Fibroblast of skin of scalp (primary cell): ENCODE measurements around the gene RRP12.
A peak's percentile ranks its signal among the peaks of the same experiment; 100 is the strongest.
"Not testable (repeated sequence)": the region's sequence is repeated elsewhere in the genome, so short reads cannot be mapped to it uniquely, and the experiment has no call there.

ENCODE experiments used
- DNase-seq: peaks from one replicate; pipeline ENCODE4 v3.0.0-alpha.2; 2013

Gene RRP12

GRCh38 chr10:97407952-97408248, 6.8 kb upstream of the RRP12 start:
- no peak for DNase-seq

- DNase-seq: peak; percentile 73
Observed at GRCh38 chr10:97407211-97407951, 6.2 kb upstream of the RRP12 start.

- not testable (repeated sequence) for DNase-seq
Observed at GRCh38 chr10:97406483-97406882, 5.3 kb upstream of the RRP12 start.

DNA sequence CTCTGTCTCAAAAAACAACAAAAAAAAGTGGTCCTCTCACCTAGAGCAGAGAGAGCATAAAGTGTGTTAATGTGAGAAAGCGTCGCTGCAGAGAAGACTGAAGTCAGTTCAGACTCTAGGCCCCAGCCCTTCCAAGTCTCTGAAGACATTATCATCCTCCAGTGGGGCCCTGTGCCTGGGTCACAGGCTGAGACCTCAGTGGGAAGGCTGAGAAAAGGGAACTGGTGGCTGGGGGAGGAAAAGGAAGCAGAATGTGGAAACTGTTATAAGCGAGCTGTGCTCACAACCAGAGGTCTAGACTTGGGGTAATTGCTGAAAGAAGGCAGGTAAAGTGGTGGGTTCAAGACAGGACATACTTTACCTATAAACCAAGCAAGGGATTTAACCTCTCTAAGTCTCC, 4.9 kb upstream of the RRP12 start:
- DNase-seq: no peak

DNA sequence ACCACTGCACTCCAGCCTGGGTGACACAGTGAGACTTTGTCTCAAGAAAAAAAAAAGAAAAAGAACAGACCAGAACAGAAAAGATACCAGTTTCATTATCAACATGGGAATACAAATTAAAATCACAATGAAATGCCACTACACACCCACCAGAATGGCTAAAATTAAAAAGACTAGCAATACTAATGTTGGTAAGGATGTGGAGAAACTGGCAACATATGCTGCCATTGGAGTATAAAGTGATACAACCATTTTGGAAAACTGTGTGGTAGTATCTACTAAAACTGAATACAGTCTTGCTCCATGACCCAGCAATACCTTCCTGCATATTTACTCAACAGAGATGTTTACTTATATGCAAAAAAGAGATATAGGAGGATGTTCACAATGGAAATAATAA, 2.9 kb upstream of the RRP12 start:
- DNase-seq: no peak

- DNase-seq: no peak
Observed at GRCh38 chr10:97401455-97401919, 347 bp upstream of the RRP12 start.

DNA sequence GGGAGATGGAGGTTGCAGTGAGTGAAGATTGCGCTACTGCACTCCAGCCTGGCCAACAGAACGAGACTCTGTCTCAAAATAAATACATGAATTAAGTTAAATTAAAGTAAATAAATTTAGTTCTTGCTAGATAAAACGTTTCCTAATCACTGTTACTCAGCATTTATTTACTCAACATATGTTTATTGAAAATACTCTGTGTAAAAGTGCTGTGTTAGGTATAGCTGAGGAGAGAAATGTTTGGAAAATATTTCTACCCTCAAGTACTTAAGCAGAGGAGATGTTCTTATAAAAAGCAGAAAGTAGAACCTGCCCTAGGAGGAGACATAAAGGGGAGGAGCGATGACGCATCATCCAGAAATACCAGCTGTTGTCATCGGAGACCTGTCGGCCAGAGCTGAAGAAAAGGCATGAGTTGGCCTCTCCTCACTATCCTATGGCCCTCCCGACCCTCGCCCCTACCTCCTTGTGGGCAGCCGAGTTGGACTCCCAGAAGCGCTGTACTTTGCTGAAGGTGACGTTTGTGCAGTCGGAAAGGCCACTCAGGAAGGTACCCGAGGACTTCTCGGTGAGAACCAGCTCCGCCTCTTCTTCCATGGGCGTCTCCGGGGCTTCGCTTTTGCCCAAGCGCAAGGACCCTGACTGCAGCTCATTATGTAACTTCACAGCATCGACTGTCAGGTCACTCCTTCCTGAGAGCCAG, 1.1 kb downstream of the RRP12 start:
- peak; percentile 44 for DNase-seq

- DNase-seq: no peak
Observed at GRCh38 chr10:97396056-97396455, 5.1 kb downstream of the RRP12 start.

DNA sequence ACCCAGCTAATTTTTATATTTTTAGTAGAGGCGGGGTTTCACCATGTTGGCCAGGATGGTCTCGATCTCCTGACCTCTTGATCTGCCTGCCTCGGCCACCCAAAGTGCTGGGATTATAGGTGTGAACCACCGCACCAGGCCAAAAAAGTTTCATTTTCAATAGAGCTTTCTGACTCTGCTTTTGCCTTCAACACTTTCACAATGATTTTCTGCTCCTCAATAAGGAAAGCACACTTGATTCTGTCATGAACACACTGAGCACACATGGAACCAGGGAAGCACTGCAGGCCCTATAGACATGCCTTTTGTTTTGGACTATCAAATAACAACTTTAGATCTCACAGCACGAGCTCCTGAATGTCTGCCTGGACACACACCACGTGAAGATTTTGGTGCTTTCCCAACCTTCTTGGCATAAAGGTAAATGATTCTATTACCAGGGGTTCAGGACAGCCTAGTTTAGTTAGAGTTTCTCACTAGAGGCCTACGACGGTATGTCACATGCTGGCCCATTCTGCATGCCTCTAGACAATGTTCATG, 8.0 kb downstream of the RRP12 start:
- DNase-seq: no peak

- DNase-seq: no peak
Observed at GRCh38 chr10:97390091-97390490, 11.0 kb downstream of the RRP12 start.

DNA sequence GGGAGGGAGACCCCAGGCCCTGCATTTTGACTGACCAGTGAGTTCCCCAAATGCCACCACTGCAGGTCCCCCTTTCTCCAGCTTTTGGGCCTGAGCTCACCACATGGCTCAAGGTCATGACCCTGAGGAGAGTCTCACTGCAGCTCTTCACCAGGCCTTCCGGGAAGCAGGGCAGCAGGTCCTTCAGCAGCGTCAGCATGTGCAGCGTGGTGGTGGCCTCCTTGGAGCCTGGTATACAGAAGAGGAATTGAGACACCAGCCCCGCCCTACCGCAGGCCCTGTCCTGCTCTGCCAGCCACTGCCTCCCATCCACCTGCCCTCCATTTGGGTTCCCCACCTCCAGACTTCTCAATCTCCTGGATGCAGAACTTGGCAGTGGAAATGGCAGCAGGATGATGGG, 13.0 kb downstream of the RRP12 start:
- DNase-seq: no peak

DNA sequence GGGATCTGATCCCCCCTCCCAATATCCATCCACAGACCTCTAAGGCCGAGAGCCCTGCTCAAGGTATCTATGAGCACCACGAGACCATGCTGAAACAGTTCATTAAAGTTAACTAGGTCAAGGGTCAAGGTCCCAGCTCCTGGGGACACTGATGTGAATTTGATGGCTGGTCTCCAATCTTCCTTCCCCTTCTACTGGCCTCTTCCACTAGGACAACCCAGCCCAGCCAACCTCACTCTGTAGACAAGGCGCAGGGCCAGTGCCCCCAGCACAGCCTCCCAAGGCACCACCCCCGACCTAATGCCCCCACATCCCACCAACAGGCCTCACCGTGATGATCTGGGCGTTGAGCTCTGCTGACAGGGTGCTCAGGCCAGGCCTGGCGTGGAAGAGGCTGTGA, 15.6 kb downstream of the RRP12 start:
- no peak for DNase-seq

DNA sequence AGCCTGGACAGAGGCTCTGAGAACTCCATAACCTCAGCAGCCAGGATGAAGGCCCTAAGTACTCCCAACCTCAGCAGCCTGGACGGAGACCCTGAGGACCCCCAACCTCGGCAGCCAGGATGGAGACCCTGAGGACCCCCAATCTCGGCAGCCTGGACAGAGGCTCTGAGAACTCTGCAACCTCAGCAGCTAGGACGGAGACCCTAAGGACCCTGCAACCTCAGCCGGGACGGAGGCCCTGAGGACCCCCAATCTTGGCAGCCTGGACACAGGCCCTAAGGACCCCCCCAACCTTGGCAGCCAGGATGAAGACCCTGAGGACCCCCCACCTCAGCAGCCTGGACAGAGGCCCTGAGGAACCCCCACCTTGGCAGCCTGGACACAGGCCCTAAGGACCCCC, 16.5 kb downstream of the RRP12 start:
- no peak for DNase-seq

GRCh38 chr10:97384156-97384555, 17.0 kb downstream of the RRP12 start:
- no peak for DNase-seq

DNA sequence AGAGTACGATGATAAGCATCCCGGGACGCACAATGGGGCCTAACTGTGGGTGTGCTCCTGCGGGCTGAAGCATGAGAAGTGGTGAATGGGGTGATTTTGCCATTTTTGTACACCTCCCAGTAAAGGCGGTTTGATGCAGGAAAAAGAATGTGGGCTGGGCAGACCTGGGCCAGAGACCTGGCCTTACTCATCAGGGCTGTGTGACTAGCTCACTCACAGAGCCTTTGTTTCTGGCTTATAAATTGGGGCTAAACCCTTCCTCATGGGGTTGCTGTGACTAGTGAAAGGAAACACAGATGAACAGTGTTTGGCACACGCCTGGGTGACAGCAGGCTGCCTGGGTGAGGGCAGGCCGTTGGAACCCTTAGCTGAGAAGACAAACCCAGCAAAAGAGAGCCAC, 18.0 kb downstream of the RRP12 start:
- DNase-seq: no peak

- no peak for DNase-seq
Observed at GRCh38 chr10:97381626-97382025, 19.5 kb downstream of the RRP12 start.

DNA sequence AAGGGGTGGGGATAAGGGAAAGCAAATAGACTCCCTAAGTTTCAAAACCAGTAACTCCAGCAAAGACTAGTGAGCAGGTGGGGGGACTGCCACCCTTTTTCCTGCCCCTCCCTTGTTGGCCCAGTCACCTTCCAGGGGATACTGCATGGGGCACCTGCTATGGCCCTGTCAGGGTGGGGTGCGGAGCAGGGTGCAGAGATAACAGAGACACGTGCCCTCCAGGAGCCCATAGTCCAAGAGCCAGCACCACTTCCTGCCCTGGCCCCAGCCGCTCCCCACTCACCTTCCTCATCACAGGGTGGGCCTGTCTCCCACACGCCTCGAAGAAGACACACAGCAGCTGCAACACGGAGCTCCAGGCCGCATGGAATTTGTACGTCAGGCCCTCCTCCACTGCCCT, 20.6 kb downstream of the RRP12 start:
- DNase-seq: no peak

GRCh38 chr10:97378933-97379921, 21.9 kb downstream of the RRP12 start:
- no peak for DNase-seq

DNA sequence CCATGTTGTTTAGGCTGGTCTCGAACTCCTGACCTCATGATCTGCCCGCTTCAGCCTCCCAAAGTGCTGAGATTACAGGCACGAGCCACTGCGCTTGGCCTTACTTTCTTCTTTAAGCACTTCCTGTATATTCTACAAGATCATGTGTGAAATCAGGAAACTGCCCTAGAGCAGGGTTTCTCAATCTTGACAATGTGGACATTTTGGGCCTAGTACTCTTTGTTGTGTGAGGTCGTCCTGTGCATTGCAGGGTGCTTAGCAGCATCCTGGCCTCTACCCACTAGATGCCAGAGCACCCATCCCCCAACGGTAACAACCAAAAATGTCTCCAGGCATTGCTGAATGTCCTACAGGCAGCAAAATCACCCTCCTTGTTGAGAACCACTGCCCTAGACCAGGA, 24.7 kb downstream of the RRP12 start:
- DNase-seq: no peak

DNA sequence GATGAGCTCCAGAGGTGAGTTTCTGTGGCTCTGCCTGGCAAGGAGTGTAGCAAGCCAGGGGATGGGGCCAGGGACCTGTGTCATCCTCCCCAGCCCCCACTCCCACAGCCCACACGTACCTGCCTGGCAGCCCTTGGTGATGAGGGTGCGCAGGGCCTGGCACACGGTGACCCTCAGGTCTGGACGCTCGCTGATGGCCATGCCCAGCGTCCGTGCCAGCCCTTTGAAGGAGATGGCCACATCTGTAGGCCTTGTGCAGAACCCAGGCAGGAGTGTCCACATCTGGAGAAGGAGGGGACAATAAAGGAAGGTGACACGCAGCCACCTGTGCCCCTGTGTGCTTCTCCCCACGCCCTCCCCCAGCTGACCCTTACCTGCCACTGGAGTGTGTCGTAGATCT, 27.7 kb downstream of the RRP12 start:
- DNase-seq: no peak

DNA sequence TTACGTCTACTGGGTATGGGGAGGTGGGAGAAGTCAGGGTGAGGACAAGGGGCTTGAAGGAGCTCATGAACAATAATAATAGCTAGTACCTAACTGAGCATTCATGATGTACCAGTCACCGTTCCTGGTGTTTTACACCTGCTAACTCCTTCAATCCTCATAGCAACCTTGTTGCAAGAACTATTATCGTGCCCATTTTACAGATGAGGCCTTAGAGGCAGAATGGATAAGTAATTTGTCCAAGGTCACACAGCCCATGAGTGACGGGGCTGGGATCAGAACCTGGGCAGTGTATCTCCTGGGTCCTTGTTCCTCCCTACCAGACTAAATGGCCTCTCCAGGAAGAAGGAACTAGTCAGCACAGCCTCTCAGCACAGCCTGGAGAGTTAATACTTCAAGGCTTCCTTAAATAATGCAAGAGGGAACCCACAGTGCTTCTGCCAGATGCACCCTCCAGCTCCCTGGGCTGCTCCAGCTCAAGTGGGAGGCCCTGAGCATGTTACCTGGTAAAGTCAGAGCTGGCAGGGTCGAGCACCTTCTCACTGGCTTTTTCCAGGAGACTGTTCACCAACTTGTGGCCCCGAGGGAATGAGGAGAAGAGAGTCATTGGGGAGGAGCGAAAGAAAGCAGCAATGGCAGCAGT, 28.8 kb downstream of the RRP12 start:
- DNase-seq: no peak

- no peak for DNase-seq
Observed at GRCh38 chr10:97371696-97372095, 29.4 kb downstream of the RRP12 start.
